Right renal cortex interstitium (tissue), 3 donors: ENCODE measurements around the gene PNPLA8. TPM values are rescaled to one million over a fixed set of nuclear protein-coding genes. Genes with fewer than 3 reads are reported as not detected.

Experiments used
- DNase-seq, 3 donors: peaks; one replicate each; pipeline ENCODE4 v3.0.0-alpha.2; 2013; ENCODE audit warnings: low read depth in 3 of 3, low spot score in 2 of 3
- polyA plus RNA-seq, 3 donors: library from polyadenylated mRNA; unstranded; fragments of 120-200 nt; gene quantifications; one replicate each; pipeline ENCODE4 v1.2.1, GENCODE V29; 2013; ENCODE audit not compliant: insufficient read length in 3 of 3

PNPLA8 gene
- polyA plus RNA-seq, 3 donors, result 44.7 to 48.0 (median 47.3) TPM

GRCh38 chr7:108449521-108449920 lies 76.4 kb downstream of the PNPLA8 start:
- no peak for DNase-seq

DNA sequence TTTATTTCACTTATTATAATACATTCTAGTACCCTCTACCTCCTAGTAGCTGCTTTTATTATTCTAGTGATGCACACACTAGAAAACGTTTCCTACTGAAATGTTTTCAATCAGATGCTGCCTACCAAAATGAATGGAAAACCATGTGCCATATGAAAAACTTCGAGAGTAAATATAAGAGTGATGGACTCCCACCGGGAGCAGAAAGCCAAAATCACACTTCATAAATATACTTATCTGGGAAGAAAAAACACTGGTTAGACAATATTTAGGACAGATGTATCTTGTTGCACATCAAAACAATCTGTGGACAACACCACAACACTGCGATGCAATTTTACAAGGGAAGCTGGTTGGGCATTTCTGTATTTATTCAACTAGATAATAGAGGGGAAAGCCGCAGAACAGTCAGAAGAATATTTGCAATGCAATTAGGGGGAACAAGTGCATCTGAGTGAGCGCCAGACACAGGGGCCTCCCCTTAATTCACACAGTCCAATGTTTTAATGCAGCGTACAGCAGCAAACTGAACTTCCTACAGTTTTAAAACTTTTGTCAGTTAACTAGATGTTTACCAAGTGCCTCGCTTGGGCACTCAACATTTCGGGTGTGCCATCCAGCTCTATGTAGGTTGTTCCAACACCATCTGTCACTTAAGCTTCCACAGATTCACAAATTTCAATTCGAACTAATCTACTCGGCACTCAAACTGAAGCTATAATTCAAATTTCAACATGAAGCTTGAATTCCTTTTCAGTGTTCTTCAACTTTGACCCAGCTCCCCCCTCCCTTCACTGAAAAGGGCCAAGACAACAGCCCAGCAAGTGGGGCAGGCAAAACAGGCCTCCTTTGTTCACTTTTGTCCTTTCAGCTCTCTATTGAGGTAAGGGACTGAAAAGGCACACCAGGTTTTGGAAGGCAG lies 77.1 kb downstream of the PNPLA8 start:
- DNase-seq, result no peak

- DNase-seq, result no peak
Measured at GRCh38 chr7:108442039-108442568, 83.8 kb downstream of the PNPLA8 start.

DNA sequence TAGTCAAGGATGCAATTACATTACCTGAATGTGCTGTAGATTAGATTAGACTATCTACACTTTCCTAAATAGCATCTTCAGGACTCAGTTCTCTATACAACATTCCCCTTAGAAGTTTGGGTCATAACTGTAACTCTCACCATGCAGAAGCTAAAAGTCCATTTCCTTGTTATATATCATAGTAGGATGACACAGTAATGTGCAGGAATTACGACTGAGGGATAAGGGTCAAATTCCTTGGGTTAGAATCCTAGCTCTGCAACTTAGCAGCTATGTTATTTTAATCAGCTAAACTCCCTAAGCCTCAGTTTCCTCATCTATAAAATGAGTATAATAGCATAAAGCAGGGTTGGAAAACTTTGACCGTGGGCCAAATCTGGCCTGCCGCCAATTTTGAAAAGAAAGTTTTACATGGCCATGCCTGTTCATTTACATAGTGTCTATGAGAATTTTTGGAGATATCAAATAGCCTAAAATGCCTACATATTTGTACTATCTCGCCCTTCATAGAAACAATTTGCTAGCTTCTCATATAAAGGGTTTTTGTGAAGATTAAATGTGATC lies 84.5 kb downstream of the PNPLA8 start:
- DNase-seq, result no peak

DNA sequence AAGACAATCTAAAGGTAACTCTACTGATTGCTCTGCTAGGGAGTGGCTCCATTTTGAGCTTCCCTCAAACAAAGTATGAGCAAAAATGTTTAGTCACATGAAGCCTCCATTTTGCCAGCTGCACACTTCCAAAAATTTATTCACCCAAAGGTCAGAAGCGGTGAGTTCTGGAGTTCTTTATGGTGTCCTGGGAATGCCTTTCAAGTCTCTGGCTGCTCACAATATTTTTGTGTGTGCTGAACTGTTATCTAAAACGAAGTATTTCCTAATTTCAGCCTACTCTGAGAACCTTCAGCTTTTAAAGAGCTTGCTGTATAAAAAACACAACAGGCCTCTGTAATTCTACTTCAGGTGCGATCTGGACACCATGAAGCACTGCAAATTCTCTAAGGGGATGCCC lies 85.3 kb downstream of the PNPLA8 start:
- DNase-seq, result no peak

- DNase-seq, result no peak
Measured at GRCh38 chr7:108436906-108437305, 89.0 kb downstream of the PNPLA8 start.

DNA sequence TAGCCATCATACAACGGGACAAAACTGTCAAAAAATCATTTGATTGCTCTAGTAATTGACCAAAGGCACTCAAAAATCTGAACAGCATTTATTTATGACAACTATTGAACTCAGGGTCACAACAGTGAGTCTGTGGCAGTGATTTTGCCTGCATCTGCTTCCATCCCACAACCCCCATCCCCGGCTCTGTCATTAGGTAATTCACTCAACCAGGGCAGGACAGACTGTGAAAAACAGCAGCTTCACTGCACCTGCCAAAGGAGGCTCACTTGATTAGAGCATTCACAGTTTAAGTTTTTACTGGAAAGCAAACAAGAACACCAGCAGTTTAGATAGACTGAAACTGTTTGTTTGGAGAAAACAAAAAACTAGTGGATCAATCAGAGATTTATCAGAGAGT lies 91.9 kb downstream of the PNPLA8 start:
- DNase-seq, result no peak

DNA sequence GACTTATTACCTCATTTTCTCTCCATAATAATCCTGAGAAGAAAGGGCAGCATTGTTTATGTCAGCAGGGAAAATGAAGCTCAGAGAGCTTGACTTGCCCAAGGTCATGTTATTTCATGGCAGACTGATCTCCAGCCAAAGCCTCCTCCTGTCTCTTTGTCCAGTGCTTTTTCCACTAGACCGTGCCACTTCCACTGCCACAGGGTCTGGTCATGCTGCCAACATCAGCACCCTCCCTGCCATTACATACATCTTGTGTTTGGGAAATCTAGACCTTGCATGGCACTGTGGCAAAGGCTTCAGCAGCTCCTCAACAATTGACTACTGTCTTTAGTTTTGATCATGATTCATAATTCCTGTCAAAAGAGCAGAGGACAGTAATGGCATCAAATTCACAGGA lies 94.8 kb downstream of the PNPLA8 start:
- no peak for DNase-seq

- no peak for DNase-seq
Measured at GRCh38 chr7:108430664-108431063, 95.3 kb downstream of the PNPLA8 start.

DNA sequence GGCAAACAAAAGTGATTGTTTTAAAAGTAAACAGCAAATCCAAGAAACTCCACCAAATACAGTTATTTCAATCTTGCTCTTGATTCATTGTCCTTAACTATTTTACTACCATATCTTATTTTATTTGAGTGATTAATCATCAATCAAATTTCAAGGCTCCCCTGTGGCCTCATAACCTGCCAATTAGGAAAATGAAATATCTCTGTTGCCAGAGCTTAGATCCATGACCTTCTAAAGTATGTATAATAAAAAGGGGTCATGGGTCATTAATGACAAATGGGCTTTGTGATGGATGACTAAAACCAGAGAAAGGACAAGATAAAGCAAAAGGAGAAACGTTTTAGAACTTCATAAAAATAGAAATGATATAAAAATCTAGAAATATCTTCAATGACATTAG lies 98.2 kb downstream of the PNPLA8 start:
- DNase-seq, result no peak

DNA sequence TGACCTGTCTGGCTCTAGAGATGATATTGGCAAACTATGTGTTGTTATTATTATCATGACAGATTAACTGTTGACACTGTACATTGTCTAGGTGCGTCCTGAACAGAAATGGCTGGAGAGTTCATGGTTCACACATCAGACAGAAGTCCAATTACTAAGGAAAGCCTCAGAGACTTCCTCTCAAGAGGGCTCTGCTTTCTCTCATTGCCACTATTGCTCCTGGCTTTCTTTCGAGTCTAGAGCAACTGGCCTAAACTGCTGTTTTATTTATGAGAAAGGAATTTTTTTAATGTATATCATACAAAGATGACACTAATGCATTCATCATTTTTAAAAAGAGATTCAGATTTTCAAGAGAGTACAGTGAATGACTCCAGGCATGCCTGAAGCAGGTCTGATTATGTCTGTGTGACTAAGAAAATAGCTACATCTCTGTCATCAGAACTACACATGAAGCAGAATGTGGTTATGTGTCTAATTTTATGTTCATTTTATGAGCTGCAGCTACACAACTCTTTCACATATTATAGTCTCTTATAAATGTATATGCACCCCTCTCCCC lies 100.1 kb downstream of the PNPLA8 start:
- no peak for DNase-seq

GRCh38 chr7:108424013-108424412 lies 101.9 kb downstream of the PNPLA8 start:
- DNase-seq, result no peak

DNA sequence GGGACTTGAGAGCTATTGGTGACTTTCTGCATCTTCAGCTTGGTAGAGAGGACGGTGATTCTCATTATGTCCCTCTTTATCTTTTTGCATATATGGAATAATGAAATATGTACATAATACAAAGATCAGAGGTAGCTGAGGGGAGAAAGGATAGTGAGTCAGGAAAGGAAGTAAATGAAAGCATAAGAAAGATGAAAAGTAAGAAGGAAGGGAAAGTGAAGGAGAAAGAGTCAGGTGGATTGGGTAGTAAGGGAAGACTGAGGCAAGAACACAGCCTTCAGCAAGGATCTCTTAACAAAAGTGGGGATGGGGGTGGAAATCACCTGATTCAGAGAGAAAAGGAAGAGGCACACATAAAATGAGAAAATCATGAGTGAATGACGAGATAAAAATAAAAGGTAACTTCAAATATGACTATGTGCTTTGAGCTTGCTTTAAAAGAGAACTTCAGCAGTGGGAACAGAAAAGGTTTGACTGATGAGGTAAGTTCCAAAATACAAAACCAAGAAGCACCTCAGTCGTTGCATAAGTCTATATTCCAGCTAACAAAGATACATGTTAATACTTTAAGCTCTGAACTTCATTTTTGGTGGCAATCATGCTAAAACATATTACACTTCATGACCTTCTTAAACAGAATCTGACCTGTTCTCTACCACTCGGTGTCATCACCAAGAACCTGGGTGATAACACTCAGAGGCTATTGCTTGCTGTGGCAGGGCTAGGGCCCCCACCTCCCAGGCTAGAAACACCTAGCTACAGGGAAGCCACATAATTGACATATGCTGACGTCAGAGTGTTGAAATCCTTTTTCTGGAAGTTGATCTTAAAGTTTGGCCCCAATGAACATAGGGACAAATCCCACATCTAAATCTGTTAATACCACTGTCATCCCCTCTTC lies 102.6 kb downstream of the PNPLA8 start:
- no peak for DNase-seq

DNA sequence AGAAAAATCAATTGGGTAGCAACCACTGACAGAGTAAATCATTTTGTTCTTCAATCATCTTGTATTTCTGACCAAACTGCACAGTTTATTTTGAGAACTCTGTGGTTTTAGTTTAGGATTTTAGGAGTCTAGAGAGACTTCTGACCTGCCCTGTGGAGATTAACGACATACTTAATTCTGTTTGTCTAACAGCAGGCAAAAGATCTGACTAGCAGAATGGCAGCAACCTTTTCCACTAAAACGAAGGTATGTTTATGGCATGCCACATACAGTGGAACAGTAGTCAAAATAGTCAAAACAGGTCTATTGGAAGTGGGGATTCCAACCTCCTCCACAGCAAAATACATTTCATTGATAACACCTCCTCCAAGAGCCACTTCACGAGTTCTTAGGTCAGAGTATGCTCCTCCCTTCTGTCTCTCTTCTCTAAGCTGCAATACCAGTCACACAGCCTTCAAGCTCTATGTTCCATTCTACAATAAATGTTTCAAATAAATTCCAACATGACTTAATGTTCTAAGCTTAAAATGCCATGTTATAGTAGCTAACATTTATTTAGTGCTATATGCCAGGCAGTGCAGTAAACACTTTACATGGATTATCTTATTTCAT lies 104.1 kb downstream of the PNPLA8 start:
- no peak for DNase-seq

Other genes starting within 250 kb of the PNPLA8 start
- 10 to 100 TPM; 16.7 to 24.1 (median 19.8) TPM for gene NRCAM, start 69.7 kb downstream of the PNPLA8 start, polyA plus RNA-seq
- 10 to 100 TPM; 34.4 to 41.4 (median 37.9) TPM for gene THAP5, start 43.6 kb upstream of the PNPLA8 start, polyA plus RNA-seq
- gene DNAJB9, start 43.7 kb upstream of the PNPLA8 start, polyA plus RNA-seq, result 10 to 100 TPM; 44.6 to 49.4 (median 44.8) TPM